Measurements from ENCODE around the gene LTBP2.

LTBP2 gene

GRCh38 chr14:74612350-74613021 lies 449 bp upstream of the LTBP2 start:
- DNase-seq (ENCODE audit: low spot score), result peak; percentile 43

GRCh38 chr14:74610866-74611649 lies 979 bp downstream of the LTBP2 start:
- DNase-seq (ENCODE audit: low spot score), result no peak

GRCh38 chr14:74610199-74610865 lies 1.7 kb downstream of the LTBP2 start:
- no peak for DNase-seq (ENCODE audit: low spot score)

GRCh38 chr14:74609721-74610120 lies 2.3 kb downstream of the LTBP2 start:
- no peak for DNase-seq (ENCODE audit: low spot score)

- peak; percentile 59 for DNase-seq (ENCODE audit: low spot score)
Observed at GRCh38 chr14:74608959-74609611, 3.0 kb downstream of the LTBP2 start.

GRCh38 chr14:74606727-74607126 lies 5.3 kb downstream of the LTBP2 start:
- DNase-seq (ENCODE audit: low spot score), result no peak

GRCh38 chr14:74605531-74606223 lies 6.4 kb downstream of the LTBP2 start:
- DNase-seq (ENCODE audit: low spot score), result no peak

- no peak for DNase-seq (ENCODE audit: low spot score)
Observed at GRCh38 chr14:74604911-74605310, 7.1 kb downstream of the LTBP2 start.

- peak; percentile 45 for DNase-seq (ENCODE audit: low spot score)
Observed at GRCh38 chr14:74604157-74604556, 7.9 kb downstream of the LTBP2 start.

- DNase-seq (ENCODE audit: low spot score), result peak; percentile 56
Observed at GRCh38 chr14:74601982-74602381, 10.1 kb downstream of the LTBP2 start.

GRCh38 chr14:74599946-74600345 lies 12.1 kb downstream of the LTBP2 start:
- DNase-seq (ENCODE audit: low spot score), result no peak

GRCh38 chr14:74599321-74599761 lies 12.7 kb downstream of the LTBP2 start:
- DNase-seq (ENCODE audit: low spot score), result no peak

- DNase-seq (ENCODE audit: low spot score), result no peak
Observed at GRCh38 chr14:74596741-74597450, 15.1 kb downstream of the LTBP2 start.

GRCh38 chr14:74595006-74595735 lies 16.9 kb downstream of the LTBP2 start:
- DNase-seq (ENCODE audit: low spot score), result no peak

- DNase-seq (ENCODE audit: low spot score), result no peak
Observed at GRCh38 chr14:74594606-74595005, 17.4 kb downstream of the LTBP2 start.

GRCh38 chr14:74594029-74594428 lies 18.0 kb downstream of the LTBP2 start:
- DNase-seq (ENCODE audit: low spot score), result no peak

- DNase-seq (ENCODE audit: low spot score), result no peak
Observed at GRCh38 chr14:74593241-74593953, 18.6 kb downstream of the LTBP2 start.

GRCh38 chr14:74592476-74593201 lies 19.4 kb downstream of the LTBP2 start:
- no peak for DNase-seq (ENCODE audit: low spot score)

GRCh38 chr14:74591899-74592298 lies 20.1 kb downstream of the LTBP2 start:
- DNase-seq (ENCODE audit: low spot score), result no peak

Measured in putamen (tissue), 1 donor.